Stimulated activated CD8-positive, alpha-beta memory T cell treated with anti-CD3 and anti-CD28 coated beads, Interleukin-2, amount 100 ng/mL, for 1 hour (primary cell): Measurements from ENCODE around the gene SFRP2.

Experiments used
- DNase-seq, 2 donors: peaks; one replicate each; pipeline ENCODE4 v3.0.0-alpha.2; 2020; ENCODE audit warnings: low read depth in 2 of 2

SFRP2 gene, protein sequence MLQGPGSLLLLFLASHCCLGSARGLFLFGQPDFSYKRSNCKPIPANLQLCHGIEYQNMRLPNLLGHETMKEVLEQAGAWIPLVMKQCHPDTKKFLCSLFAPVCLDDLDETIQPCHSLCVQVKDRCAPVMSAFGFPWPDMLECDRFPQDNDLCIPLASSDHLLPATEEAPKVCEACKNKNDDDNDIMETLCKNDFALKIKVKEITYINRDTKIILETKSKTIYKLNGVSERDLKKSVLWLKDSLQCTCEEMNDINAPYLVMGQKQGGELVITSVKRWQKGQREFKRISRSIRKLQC

DNA sequence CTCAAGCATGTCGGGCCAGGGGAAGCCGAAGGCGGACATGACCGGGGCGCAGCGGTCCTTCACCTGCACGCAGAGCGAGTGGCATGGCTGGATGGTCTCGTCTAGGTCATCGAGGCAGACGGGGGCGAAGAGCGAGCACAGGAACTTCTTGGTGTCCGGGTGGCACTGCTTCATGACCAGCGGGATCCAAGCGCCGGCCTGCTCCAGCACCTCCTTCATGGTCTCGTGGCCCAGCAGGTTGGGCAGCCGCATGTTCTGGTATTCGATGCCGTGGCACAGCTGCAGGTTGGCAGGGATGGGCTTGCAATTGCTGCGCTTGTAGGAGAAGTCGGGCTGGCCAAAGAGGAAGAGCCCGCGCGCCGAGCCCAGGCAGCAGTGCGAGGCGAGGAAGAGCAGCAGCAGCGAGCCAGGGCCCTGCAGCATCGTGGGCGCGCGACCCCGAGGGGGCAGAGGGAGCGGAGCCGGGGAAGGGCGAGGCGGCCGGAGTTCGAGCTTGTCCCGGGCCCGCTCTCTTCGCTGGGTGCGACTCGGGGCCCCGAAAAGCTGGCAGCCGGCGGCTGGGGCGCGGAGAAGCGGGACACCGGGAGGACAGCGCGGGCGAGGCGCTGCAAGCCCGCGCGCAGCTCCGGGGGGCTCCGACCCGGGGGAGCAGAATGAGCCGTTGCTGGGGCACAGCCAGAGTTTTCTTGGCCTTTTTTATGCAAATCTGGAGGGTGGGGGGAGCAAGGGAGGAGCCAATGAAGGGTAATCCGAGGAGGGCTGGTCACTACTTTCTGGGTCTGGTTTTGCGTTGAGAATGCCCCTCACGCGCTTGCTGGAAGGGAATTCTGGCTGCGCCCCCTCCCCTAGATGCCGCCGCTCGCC, at the start of gene SFRP2:
Gene SFRP2 (minus strand): TSS at position 671 of the 864 bp plus-strand sequence. CDS start 248 bp downstream, at position 423.
- no peak for DNase-seq

- no peak for DNase-seq
These were observed 49.7 kb upstream of the SFRP2 start for GRCh38 chr4:153838564-153838963.

GRCh38 chr4:153834901-153835300, 46.0 kb upstream of the SFRP2 start:
- no peak for DNase-seq

- DNase-seq = no peak
These were observed 43.9 kb upstream of the SFRP2 start for GRCh38 chr4:153832720-153833287.

GRCh38 chr4:153832054-153832453, 43.2 kb upstream of the SFRP2 start:
- no peak for DNase-seq

DNA sequence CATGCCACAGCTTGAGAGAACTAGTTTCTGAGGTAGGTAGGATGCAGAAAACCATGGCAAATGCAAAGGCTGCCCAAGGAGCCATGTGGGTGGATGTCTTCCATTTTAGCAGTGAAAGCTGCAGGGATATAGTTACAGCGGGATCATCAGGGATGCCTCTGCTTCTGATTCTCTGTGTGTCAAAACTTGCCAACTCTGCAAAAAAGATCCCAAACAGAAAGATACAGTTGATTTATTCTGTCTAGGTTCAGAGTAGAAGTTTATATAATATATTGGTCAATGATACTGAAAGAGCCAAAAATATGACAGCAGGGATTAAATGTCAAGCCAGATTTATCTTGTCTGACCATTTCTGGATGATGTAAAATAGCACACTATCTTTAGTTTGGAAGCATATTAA, 42.4 kb upstream of the SFRP2 start:
- no peak for DNase-seq

DNA sequence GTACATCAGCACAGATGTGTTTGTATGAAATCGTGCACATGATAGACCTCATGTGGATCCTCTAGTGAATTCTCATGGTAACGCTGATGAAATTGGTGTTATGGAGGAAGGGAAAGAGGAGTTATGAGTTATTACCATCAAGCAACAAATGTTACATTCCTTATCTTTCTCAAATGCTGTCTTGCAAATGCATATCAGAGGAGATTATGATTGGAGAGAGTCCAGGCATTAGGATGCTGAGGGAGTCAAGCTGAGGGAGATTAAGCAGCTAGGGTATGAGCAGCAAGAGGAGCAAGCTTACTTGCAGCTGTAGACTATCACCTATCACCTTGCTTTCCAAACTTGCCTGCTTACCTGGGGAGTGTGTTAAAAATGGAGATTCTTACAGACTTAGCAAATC, 36.8 kb upstream of the SFRP2 start:
- DNase-seq = no peak

- DNase-seq = no peak
These were observed 36.2 kb upstream of the SFRP2 start for GRCh38 chr4:153825126-153825525.

DNA sequence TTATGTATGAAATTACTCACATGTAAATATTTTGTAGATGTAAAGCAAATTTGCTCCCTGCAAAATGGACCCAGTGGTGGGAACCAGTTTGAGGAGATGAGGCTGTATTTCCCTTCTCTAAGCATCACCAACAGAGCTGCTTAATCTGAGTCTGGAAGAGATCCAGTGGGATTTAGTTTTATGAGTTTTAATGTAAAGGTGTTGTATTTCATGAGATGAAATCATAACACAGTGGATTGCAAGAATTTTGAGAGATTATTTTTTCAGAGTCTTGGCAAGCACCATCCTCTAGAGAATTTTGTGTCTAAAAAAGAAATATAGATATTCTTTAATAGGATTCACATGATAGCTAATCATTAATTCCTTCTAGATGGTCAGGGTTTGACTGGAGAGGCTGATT, 35.6 kb upstream of the SFRP2 start:
- no peak for DNase-seq

DNA sequence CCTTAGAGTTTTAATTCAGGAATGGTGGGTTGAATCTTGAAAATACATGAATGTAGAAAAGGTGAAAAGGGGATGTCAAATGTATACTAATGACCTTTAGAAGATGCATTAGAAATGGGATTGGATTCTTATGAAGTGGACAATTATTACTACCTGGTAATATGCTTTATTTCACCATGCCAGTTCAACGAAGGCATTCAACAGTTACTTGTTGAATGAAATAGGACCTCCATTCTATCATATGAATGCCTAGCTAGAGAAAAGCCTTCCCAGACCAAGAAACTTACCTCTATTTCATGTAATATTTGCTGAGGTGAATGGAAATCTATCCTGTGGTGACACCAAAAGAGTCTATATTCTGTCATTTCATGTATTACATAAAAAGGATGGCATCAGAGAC, 34.6 kb upstream of the SFRP2 start:
- no peak for DNase-seq

DNA sequence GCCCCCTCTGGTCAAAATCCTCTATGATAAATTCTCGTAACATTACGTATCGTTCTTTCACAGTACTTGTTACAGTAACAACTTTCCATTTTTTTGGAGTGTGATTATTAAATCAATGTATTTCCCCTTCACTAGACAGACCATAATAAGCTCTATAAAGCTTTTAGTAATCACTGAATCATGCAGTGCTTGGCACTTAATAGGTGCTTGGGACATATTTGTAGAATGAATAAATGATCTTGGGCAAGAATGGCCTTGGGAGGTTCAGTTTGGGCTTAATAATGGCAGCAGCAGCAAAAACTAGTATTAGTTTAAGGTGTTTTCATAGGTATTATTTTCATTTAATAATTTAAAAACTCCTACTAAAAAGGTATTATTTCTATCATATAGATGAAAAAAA, 33.4 kb upstream of the SFRP2 start:
- no peak for DNase-seq

DNA sequence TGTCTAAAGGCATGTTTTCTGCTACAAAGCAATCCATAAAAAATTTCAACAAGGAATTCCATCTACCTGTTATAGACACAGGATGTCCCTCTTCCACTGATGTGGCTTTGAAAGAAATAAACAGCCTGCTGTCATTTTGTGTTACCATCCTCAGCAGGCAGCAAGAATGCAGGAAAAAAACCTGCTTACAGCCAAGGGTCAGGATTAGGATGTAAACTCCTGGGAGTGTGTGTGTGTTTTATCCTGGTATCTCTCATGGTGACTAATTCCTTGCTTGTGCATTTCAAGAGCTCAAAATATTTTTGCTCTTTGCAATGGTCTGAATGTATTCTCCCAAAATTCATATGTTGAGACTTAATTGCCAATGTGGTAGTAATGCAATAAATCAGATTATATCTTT, 28.6 kb upstream of the SFRP2 start:
- no peak for DNase-seq

DNA sequence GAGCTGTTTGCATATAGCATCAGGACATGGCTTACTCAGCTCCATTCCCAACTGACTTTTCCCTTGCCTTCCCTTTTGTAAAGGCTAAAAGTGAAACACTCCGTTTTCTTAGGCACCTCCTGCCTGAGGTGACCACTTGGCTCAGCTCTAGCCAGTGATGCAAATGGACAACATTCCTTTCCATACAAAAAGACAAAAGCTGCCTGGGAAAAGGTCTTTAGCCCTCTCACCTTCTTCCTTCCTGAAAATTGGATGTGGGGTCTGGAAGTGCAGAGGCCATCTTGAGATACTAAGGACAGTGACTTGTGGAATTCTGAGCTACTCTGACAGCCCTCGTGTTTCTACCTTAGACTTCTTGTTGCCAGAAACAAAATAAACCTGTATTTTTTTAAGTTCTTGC, 27.7 kb upstream of the SFRP2 start:
- no peak for DNase-seq

DNA sequence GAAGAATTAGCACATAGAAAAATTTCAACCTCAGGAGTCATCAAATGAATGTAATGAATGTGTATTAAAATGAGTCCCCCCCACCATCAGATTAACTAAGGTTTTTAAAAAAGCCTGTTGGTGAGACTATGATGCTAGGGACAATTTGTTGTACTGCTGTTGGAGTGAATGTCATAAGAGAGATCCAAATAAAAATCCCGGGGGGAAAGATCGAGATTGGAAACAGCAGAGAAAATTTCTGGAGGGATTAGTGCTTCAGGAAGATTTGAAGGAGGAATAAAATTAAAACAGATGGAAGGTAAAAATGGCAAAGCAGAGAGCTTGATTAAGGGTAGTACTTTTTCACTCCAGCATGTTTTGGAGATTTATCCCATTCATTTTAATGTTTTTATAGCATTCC, 25.9 kb upstream of the SFRP2 start:
- no peak for DNase-seq

GRCh38 chr4:153809916-153810810, 21.3 kb upstream of the SFRP2 start:
- no peak for DNase-seq

- DNase-seq = no peak
These were observed 20.4 kb upstream of the SFRP2 start for GRCh38 chr4:153809307-153809706.

- no peak for DNase-seq
These were observed 19.3 kb upstream of the SFRP2 start for GRCh38 chr4:153808175-153808574.

GRCh38 chr4:153806073-153806472, 17.2 kb upstream of the SFRP2 start:
- no peak for DNase-seq

GRCh38 chr4:153804722-153805121, 15.8 kb upstream of the SFRP2 start:
- DNase-seq = no peak

DNA sequence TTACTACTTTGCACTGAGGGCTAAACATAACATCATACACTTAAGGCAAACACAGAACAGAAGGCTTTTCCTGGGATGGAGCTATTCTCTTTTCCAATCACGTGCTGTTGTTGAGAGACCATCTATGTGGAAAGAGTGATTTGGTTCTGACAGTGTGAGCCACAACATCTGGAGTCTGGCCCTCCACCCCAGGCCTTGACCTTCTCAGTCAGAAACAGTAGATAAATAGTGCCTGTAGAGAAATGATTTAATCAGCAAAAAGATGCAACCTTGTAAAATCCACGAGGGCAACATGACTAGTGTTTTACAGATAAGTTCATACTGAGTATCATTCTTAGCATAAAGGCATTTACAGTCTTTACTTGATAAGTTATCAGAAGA, 10.8 kb upstream of the SFRP2 start:
- DNase-seq = no peak

- DNase-seq = no peak
These were observed 10.2 kb upstream of the SFRP2 start for GRCh38 chr4:153798901-153799693.
